ENCODE measurements around the gene CAD.
A peak's percentile ranks its signal among the peaks of the same experiment; 100 is the strongest.

GRCh38 chr2:27217173-27218121 lies at the start of gene CAD:
- TF ChIP-seq CTCF (conservative IDR thresholded peaks at IDR 0.05; ENCODE audit: low read depth, low read length) (peak; percentile 21; the same call in 1 of the 2 replicates), RCOR1 (IDR thresholded peaks at IDR 0.05; ENCODE audit: insufficient replicate concordance, low read length) (no peak), MAZ (IDR thresholded peaks at IDR 0.05; ENCODE audit: borderline replicate concordance, low read depth, low read length) (peak; percentile 19; the same call in 1 of the 2 replicates), MXI1 (IDR thresholded peaks at IDR 0.05; ENCODE audit: borderline replicate concordance, low read depth, low read length) (peak; percentile 100), RAD21 (IDR thresholded peaks at IDR 0.05; ENCODE audit: low read length) (peak; percentile 21; the same call in 1 of the 2 replicates)

Measured in IMR-90 (cell line).